OCI-LY7 (cell line): ENCODE data around the gene MGST3. TPM values are rescaled to one million over a fixed set of nuclear protein-coding genes. Genes with fewer than 3 reads are reported as not detected.

ENCODE experiments used
- BruUV-seq: library from RNA; stranded (reverse); fragments of 400-500 nt; replicated peaks from 2 replicates; lab custom pipeline; 2021; lab: Mats Ljungman, UMichigan
- CTCF ChIA-PET: fragments of 300-600 bp; sonication (Branson Sonifier 250); formaldehyde crosslinking; loops from one replicate; lab custom pipeline; 2022; ENCODE audit warnings: antibody characterized with exemption; ENCODE audit not compliant: unreplicated experiment; lab: Charles Lee
- POLR2A ChIA-PET: fragments of 300-600 bp; sonication (Branson Sonifier 250); formaldehyde crosslinking; loops from one replicate; lab custom pipeline; 2022; ENCODE audit warnings: antibody characterized with exemption; lab: Charles Lee
- DNase-seq: peaks from one replicate; pipeline ENCODE4 v3.0.0-alpha.2; 2015; ENCODE audit warnings: low spot score
- H2AFZ ChIP-seq: fragments of 200-600 bp; sonication (generic), shearing (Covaris generic); 2 replicates; pipeline ENCODE4 v1.6.1; 2014; ENCODE audit warnings: mild to moderate bottlenecking, antibody characterized with exemption, low read length, moderate library complexity
- H3K27ac ChIP-seq: fragments of 200-600 bp; sonication (generic); 2 replicates; pipeline ENCODE4 v1.5.1; 2014; ENCODE audit warnings: mixed run types, low read depth, mild to moderate bottlenecking, moderate library complexity, low read length, inconsistent platforms; ENCODE audit not compliant: poor library complexity, severe bottlenecking
- H3K36me3 ChIP-seq: fragments of 200-600 bp; sonication (generic); 2 replicates; pipeline ENCODE4 v1.6.1; 2014; ENCODE audit warnings: mild to moderate bottlenecking, antibody characterized with exemption, low read length, moderate library complexity, mixed read lengths; ENCODE audit not compliant: insufficient read depth
- H3K4me1 ChIP-seq: fragments of 200-600 bp; sonication (generic); 2 replicates; pipeline ENCODE4 v1.5.1; 2014; ENCODE audit warnings: mild to moderate bottlenecking, low read length; ENCODE audit not compliant: insufficient read depth, poor library complexity, severe bottlenecking
- H3K4me2 ChIP-seq: fragments of 200-600 bp; sonication (generic); 2 replicates; pipeline ENCODE4 v1.6.1; 2014; ENCODE audit warnings: mild to moderate bottlenecking, low read length
- H3K4me3 ChIP-seq: fragments of 200-600 bp; sonication (generic); 2 replicates; pipeline ENCODE4 v1.5.1; 2014; ENCODE audit warnings: mild to moderate bottlenecking, low read depth, low read length; ENCODE audit not compliant: poor library complexity, severe bottlenecking
- H3K79me2 ChIP-seq: fragments of 200-600 bp; sonication (generic); 2 replicates; pipeline ENCODE4 v1.6.1; 2016; ENCODE audit warnings: low read depth, mild to moderate bottlenecking, low read length, moderate library complexity, mixed read lengths; ENCODE audit not compliant: insufficient read depth
- H3K9me2 ChIP-seq: fragments of 200-600 bp; sonication (generic); 2 replicates; pipeline ENCODE4 v1.6.1; 2016; ENCODE audit warnings: mild to moderate bottlenecking, low read length, mixed read lengths; ENCODE audit not compliant: insufficient read depth
- H3K9me3 ChIP-seq: fragments of 200-600 bp; sonication (generic); 2 replicates; pipeline ENCODE4 v1.6.1; 2014; ENCODE audit warnings: mild to moderate bottlenecking, mixed run types, low read length, mixed read lengths
- H4K20me1 ChIP-seq: fragments of 200-600 bp; sonication (generic); 2 replicates; pipeline ENCODE4 v1.6.1; 2014; ENCODE audit warnings: mild to moderate bottlenecking, antibody characterized with exemption, low read length, moderate library complexity, mixed read lengths; ENCODE audit not compliant: insufficient read depth
- EZH2phosphoT487 ChIP-seq: fragments of 200-600 bp; sonication (generic); IDR thresholded peaks from 2 replicates; pipeline ENCODE4 v1.6.1; 2018; ENCODE audit warnings: low read depth, borderline replicate concordance, mild to moderate bottlenecking, mixed run types, antibody characterized with exemption, low read length, moderate library complexity, mixed read lengths
- intact Hi-C: fragments of 100-400 bp; cut with micrococcal nuclease; formaldehyde crosslinking; loops from one replicate; pipeline ENCODE4 v1.10.0; 2022; ENCODE audit not compliant: unreplicated experiment
- total RNA-seq, 2 experiments: library from RNA; depleted of rRNA in 1 of 2; stranded (reverse); fragments of >200 nt in 1 of 2; shearing (Covaris generic) in 1 of 2; gene quantifications; 2 replicates each; pipeline ENCODE4 v1.2.3, GENCODE V29; 2014 to 2022
- TF ChIP-seq, protein P1 (sequence below): fragments of 200-600 bp; sonication (generic); conservative IDR thresholded peaks from 2 replicates; pipeline ENCODE4 v1.5.1; 2014; ENCODE audit warnings: mild to moderate bottlenecking, antibody characterized with exemption, low read length, moderate library complexity, mixed read lengths

MGST3 gene
- total RNA-seq, 2 experiments from 2014 or later = 115 to 127 TPM

GRCh38 chr1:165697881-165698760 is 67.1 kb downstream of the MGST3 start, which contains the start of gene ALDH9A1:
ALDH9A1 (minus strand) TSS chr1:165698562; CDS start chr1:165698558, 4 bp downstream.
- intact Hi-C loops = loop anchor here (1.0 kb wide), 3 partner anchors 67 to 129 kb away; partner anchors contain the start of genes MGST3 and UCK2
- Histone ChIP-seq H3K27ac (peak within 1 kb of the TSS; percentile 85), H3K4me3 (peak within 1 kb of the TSS; percentile 68), H3K9me2 (no peaks in the 10 kb centered on the region), H3K36me3 (peaks cover 3% of the 10 kb centered on the region; the same call in 1 of the 2 replicates), H4K20me1 (no peaks in the 10 kb centered on the region), H3K79me2 (peaks cover 23% of the 10 kb centered on the region), H3K4me2 (peak within 1 kb of the TSS; percentile 81), H2AFZ (peak within 1 kb of the TSS; percentile 95), H3K9me3 (no peaks in the 10 kb centered on the region), H3K4me1 (peaks cover 4% of the 10 kb centered on the region)
- ChIA-PET CTCF (interaction anchor here (0.6 to 1.1 kb wide), 2 partner anchors 12 to 97 kb away, joined by 3 read pairs; no protein-coding TSS in a partner anchor), POLR2A (interaction anchor here (0.7 to 2.8 kb wide), 12 partner anchors 8 to 420 kb away, joined by 3 to 22 read pairs (median 4); no protein-coding TSS in a partner anchor)
- DNase-seq = peak; percentile 87
- no TSS peak for BruUV-seq
- no peak for TF ChIP-seq EZH2phosphoT487
- TF ChIP-seq, protein P1, sequence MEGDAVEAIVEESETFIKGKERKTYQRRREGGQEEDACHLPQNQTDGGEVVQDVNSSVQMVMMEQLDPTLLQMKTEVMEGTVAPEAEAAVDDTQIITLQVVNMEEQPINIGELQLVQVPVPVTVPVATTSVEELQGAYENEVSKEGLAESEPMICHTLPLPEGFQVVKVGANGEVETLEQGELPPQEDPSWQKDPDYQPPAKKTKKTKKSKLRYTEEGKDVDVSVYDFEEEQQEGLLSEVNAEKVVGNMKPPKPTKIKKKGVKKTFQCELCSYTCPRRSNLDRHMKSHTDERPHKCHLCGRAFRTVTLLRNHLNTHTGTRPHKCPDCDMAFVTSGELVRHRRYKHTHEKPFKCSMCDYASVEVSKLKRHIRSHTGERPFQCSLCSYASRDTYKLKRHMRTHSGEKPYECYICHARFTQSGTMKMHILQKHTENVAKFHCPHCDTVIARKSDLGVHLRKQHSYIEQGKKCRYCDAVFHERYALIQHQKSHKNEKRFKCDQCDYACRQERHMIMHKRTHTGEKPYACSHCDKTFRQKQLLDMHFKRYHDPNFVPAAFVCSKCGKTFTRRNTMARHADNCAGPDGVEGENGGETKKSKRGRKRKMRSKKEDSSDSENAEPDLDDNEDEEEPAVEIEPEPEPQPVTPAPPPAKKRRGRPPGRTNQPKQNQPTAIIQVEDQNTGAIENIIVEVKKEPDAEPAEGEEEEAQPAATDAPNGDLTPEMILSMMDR = peak; percentile 69

DNA sequence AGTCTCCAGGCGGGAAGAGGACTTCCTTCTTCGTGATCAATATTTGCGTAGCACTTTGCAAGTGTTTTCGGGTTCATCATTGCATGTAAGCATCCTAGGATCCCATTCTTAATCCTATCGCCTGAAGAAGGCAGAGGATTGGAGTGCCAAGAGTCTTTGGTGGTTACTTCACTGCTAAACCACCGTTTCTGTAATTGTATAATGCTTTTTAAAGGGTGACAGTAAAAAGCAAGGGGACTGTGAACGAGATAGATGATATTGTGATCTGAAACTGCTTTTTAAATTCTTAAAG is 67.7 kb downstream of the MGST3 start:
- H4K20me1 ChIP-seq = no peaks in the 10 kb centered on the region
- H3K4me2 ChIP-seq = peak overlapping the region; percentile 81
- peaks cover 4% of the 10 kb centered on the region for H3K4me1 ChIP-seq
- TF ChIP-seq, protein P1 = no peak
- TF ChIP-seq EZH2phosphoT487 = no peak
- BruUV-seq = TSS peak; percentile 79
- peak overlapping the region; percentile 85 for H3K27ac ChIP-seq
- H3K79me2 ChIP-seq = peaks cover 23% of the 10 kb centered on the region
- peak overlapping the region; percentile 95 for H2AFZ ChIP-seq
- peaks cover 3% of the 10 kb centered on the region; the same call in 1 of the 2 replicates for H3K36me3 ChIP-seq
- no peak for DNase-seq
- peak overlapping the region; percentile 68 for H3K4me3 ChIP-seq
- POLR2A ChIA-PET = interaction anchor here (1.2 to 2.8 kb wide), 4 partner anchors 9 to 98 kb away, joined by 4 to 22 read pairs (median 9); no protein-coding TSS in a partner anchor
- H3K9me3 ChIP-seq = no peaks in the 10 kb centered on the region
- intact Hi-C loops = loop anchor here (1.0 kb wide), 3 partner anchors 67 to 129 kb away; partner anchors contain the start of genes MGST3 and UCK2
- CTCF ChIA-PET = interaction anchor here (0.6 kb wide), 1 partner anchor 97 kb away, joined by 3 read pairs; no protein-coding TSS in a partner anchor
- H3K9me2 ChIP-seq = no peaks in the 10 kb centered on the region
